Measurements from ENCODE around the gene FGF1. TPM values are rescaled to one million over a fixed set of nuclear protein-coding genes. Genes with fewer than 3 reads are reported as not detected.

The FGF1 gene
- total and polyA plus RNA-seq, 2 of the 4 experiments (the other 2 are of a cell fraction) = 7.6 to 7.7 TPM

DNA sequence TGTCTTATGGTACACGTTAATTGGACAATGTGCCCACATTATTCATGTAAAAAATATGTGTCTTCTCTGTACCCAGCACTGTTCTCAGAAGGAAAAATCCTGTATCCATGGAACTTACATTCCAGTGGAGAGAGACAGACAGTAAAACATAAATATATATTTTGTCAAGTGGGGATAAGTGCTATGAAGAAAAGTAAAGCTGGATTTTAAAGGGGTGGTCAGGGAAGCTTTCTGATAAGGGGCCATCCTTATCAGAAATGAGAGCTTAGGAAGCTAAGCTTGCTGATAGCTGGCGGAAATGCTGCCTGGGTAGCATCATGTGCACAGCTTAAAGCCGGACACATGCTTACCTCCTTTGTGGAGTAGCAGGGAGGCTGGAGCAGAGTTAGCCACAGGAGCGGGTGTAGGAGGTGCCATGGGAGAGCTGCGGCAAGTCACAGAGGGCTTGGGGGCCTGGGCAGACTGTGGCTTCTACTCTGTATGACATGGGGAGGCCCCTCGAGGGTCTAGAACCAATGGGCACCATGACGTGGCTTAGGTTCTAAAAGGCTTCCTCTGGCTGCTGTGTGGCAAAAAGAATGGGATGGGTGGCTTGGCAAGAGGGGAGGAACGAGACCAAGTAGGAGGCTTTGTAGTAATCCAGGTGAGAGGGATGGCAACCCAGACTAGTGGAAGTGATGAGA is 141.7 kb downstream of the FGF1 start:
- 100% methylated on average over 2 of the region's 8 CpGs; no CpG with 5 or more reads in 1 of the 2 experiments for WGBS, 2 experiments (ENCODE audit: extremely low coverage in 2 of 2, insufficient read length in 1 of 2)
- H3K14ac ChIP-seq (replicated peaks; ENCODE audit: low read depth, low read length) = peak overlapping the region; percentile 86
- H3K4me3 ChIP-seq (ENCODE audit: insufficient read depth, low read depth, low read length) = no peak overlapping the region
- H3K79me1 ChIP-seq (ENCODE audit: low read depth in 1 of 2, low read length in 2 of 2) = peaks cover 0 to 31% of the 10 kb centered on the region in 2 experiments; a peak in 2 of 4 replicates
- peak overlapping the region; percentile 26; the same call in 1 of the 2 replicates for H3K56ac ChIP-seq (ENCODE audit: extremely low read depth, insufficient read depth, low read length)
- in situ Hi-C loops (cut with MboI; ENCODE audit: low sequenced_read_pairs) (no loop called here), intact Hi-C loops (cut with micrococcal nuclease) (loop anchor here (10.0 kb wide), 1 partner anchor 99 kb away; no protein-coding TSS in a partner anchor), dilution Hi-C loops (cut with HindIII; ENCODE audit: low sequenced_read_pairs, unreplicated experiment) (loop anchor here (25.0 kb wide), 1 partner anchor 407 kb away; no protein-coding TSS in a partner anchor)
- H3K9me3 ChIP-seq (ENCODE audit: control insufficient read depth, insufficient read depth, low read length) = no peaks in the 10 kb centered on the region
- H3K9ac ChIP-seq (ENCODE audit: low read depth, low read length) = no peak overlapping the region
- H3K4me2 ChIP-seq (ENCODE audit: low read depth, low read length) = no peak overlapping the region
- H2BK5ac ChIP-seq (ENCODE audit: low read depth, low read length, poor library complexity, severe bottlenecking) = peak overlapping the region; percentile 85
- H2BK20ac ChIP-seq (ENCODE audit: low read depth, low read length) = peak overlapping the region; percentile 75
- peak; percentile 34 for ATAC-seq (ENCODE audit: low read depth)
- peak overlapping the region; percentile 79 to 85 for H4K8ac ChIP-seq (ENCODE audit: low read depth in 2 of 2, low read length in 2 of 2)
- peak overlapping the region; percentile 81; the same call in 2 of the 3 replicates for H2BK15ac ChIP-seq (ENCODE audit: low read depth, low read length)
- H2AFZ ChIP-seq (replicated peaks; ENCODE audit: low read length, poor library complexity) = peak overlapping the region; percentile 19
- no TSS peak for BruUV-seq (replicated peaks)
- H3K4me1 ChIP-seq (ENCODE audit: control insufficient read depth, insufficient read depth, low read length) = peaks cover 20% of the 10 kb centered on the region
- H4K5ac ChIP-seq (ENCODE audit: low read depth, low read length) = peak overlapping the region; percentile 81; the same call in 1 of the 2 replicates
- H3K27ac ChIP-seq (ENCODE audit: insufficient read depth, low read length) = peak overlapping the region; percentile 6
- H3K23ac ChIP-seq (ENCODE audit: low read depth, low read length) = peak overlapping the region; percentile 95
- no peaks in the 10 kb centered on the region for H4K20me1 ChIP-seq (ENCODE audit: insufficient read depth, low read length)
- H2AK9ac ChIP-seq (replicated peaks; ENCODE audit: low read depth, low read length, poor library complexity) = peak overlapping the region; percentile 26
- ChIA-PET POLR2A (ENCODE audit: unreplicated experiment) (interaction anchor here (0.5 kb wide), 1 partner anchor 262 kb away, joined by 11 read pairs; no protein-coding TSS in a partner anchor), CTCF (interaction anchor here (1.1 kb wide), 1 partner anchor 377 kb away, joined by 3 read pairs; no protein-coding TSS in a partner anchor)
- H3K4ac ChIP-seq (ENCODE audit: low read depth, low read length) = peak overlapping the region; percentile 93
- H2AK5ac ChIP-seq (ENCODE audit: low read depth, low read length) = peak overlapping the region; percentile 99
- peak overlapping the region; percentile 81 for H4K91ac ChIP-seq (ENCODE audit: insufficient read depth, low read depth, low read length)
- H3K18ac ChIP-seq (ENCODE audit: low read depth, low read length) = no peak overlapping the region; the same call in 1 of the 2 replicates
- H3K36me3 ChIP-seq (ENCODE audit: control insufficient read depth, insufficient read depth, low read length) = no peaks in the 10 kb centered on the region
- H3K27me3 ChIP-seq (ENCODE audit: control insufficient read depth, insufficient read depth, low read length) = no peaks in the 10 kb centered on the region
- peak overlapping the region; percentile 91 for H2BK120ac ChIP-seq (ENCODE audit: low read depth, low read length)
- H3K9me1 ChIP-seq (ENCODE audit: insufficient read depth, low read length) = peaks cover 25% of the 10 kb centered on the region
- peak; percentile 51 for DNase-seq
- TF ChIP-seq NFE2L2 (IDR thresholded peaks at IDR 0.05; ENCODE audit: low read depth, low read length) (no peak), MXI1 (IDR thresholded peaks at IDR 0.05; ENCODE audit: borderline replicate concordance, low read depth, low read length) (no peak), CHD1 (IDR thresholded peaks at IDR 0.05; ENCODE audit: low read depth, low read length) (no peak), RCOR1 (IDR thresholded peaks at IDR 0.05; ENCODE audit: insufficient replicate concordance, low read length) (no peak), MAZ (IDR thresholded peaks at IDR 0.05; ENCODE audit: borderline replicate concordance, low read depth, low read length) (no peak), BHLHE40 (IDR thresholded peaks at IDR 0.05; ENCODE audit: low read depth, low read length) (no peak), RFX5 (IDR thresholded peaks at IDR 0.05; ENCODE audit: low read depth, low read length) (no peak), POLR2A (IDR thresholded peaks at IDR 0.05; ENCODE audit: low read depth, low read length) (no peak), SMC3 (IDR thresholded peaks at IDR 0.05; ENCODE audit: low read depth, low read length) (no peak), CEBPB (IDR thresholded peaks at IDR 0.05; ENCODE audit: low read depth, low read length) (no peak), FOS (IDR thresholded peaks at IDR 0.05; ENCODE audit: low read depth, low read length) (no peak), RAD21 (IDR thresholded peaks at IDR 0.05; ENCODE audit: low read length) (no peak)
- TF ChIP-seq, protein P1, sequence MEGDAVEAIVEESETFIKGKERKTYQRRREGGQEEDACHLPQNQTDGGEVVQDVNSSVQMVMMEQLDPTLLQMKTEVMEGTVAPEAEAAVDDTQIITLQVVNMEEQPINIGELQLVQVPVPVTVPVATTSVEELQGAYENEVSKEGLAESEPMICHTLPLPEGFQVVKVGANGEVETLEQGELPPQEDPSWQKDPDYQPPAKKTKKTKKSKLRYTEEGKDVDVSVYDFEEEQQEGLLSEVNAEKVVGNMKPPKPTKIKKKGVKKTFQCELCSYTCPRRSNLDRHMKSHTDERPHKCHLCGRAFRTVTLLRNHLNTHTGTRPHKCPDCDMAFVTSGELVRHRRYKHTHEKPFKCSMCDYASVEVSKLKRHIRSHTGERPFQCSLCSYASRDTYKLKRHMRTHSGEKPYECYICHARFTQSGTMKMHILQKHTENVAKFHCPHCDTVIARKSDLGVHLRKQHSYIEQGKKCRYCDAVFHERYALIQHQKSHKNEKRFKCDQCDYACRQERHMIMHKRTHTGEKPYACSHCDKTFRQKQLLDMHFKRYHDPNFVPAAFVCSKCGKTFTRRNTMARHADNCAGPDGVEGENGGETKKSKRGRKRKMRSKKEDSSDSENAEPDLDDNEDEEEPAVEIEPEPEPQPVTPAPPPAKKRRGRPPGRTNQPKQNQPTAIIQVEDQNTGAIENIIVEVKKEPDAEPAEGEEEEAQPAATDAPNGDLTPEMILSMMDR (conservative IDR thresholded peaks at IDR 0.05; ENCODE audit: low read depth, low read length) = no peak
- TF ChIP-seq, protein P2, sequence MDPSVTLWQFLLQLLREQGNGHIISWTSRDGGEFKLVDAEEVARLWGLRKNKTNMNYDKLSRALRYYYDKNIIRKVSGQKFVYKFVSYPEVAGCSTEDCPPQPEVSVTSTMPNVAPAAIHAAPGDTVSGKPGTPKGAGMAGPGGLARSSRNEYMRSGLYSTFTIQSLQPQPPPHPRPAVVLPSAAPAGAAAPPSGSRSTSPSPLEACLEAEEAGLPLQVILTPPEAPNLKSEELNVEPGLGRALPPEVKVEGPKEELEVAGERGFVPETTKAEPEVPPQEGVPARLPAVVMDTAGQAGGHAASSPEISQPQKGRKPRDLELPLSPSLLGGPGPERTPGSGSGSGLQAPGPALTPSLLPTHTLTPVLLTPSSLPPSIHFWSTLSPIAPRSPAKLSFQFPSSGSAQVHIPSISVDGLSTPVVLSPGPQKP (IDR thresholded peaks at IDR 0.05; ENCODE audit: borderline replicate concordance, low read depth, low read length) = no peak
